Astrocyte (in vitro differentiated cells and primary cell): ENCODE measurements around the gene GOLGA6D. TPM values are rescaled to one million over a fixed set of nuclear protein-coding genes. Genes with fewer than 3 reads are reported as not detected.
A peak's percentile ranks its signal among the peaks of the same experiment; 100 is the strongest.
"Not testable (repeated sequence)": the region's sequence is repeated elsewhere in the genome, so short reads cannot be mapped to it uniquely, and the experiment has no call there.

Source experiments
- DNase-seq: peaks from one replicate; pipeline ENCODE4 v3.0.0-alpha.2; 2010; ENCODE audit warnings: low read depth
- FAIRE-seq: peaks from 2 replicates; lab custom pipeline; 2011; peaks lifted over from hg19 to GRCh38; lab: Jason Lieb, UNC
- H2AFZ ChIP-seq: 2 replicates; pipeline ENCODE4 v1.6.0; 2012; ENCODE audit warnings: low read depth, low read length, inconsistent platforms
- H3K27ac ChIP-seq: 2 replicates; pipeline ENCODE4 v1.5.1; 2011; ENCODE audit warnings: low read depth, low read length, inconsistent platforms
- H3K27me3 ChIP-seq: 2 replicates; pipeline ENCODE4 v1.6.0; 2011; ENCODE audit warnings: low read length, inconsistent platforms; ENCODE audit not compliant: insufficient read depth
- H3K36me3 ChIP-seq: 2 replicates; pipeline ENCODE4 v1.5.1; 2011; ENCODE audit warnings: low read length, inconsistent platforms; ENCODE audit not compliant: insufficient read depth
- H3K4me1 ChIP-seq: 2 replicates; pipeline ENCODE4 v1.5.1; 2011; ENCODE audit warnings: low read length, inconsistent platforms; ENCODE audit not compliant: insufficient read depth
- H3K4me2 ChIP-seq: 2 replicates; pipeline ENCODE4 v1.6.0; 2012; ENCODE audit warnings: low read length, inconsistent platforms
- H3K4me3 ChIP-seq: 2 replicates; pipeline ENCODE4 v1.5.1; 2011; ENCODE audit warnings: low read depth, mild to moderate bottlenecking, low read length, inconsistent platforms; ENCODE audit not compliant: insufficient read depth
- H3K79me2 ChIP-seq: 2 replicates; pipeline ENCODE4 v1.6.0; 2012; ENCODE audit warnings: mild to moderate bottlenecking, low read length, inconsistent platforms; ENCODE audit not compliant: insufficient read depth
- H3K9ac ChIP-seq: 2 replicates; pipeline ENCODE4 v1.6.0; 2012; ENCODE audit warnings: mild to moderate bottlenecking, low read length, inconsistent platforms
- H3K9me3 ChIP-seq: 2 replicates; pipeline ENCODE4 v1.5.1; 2012; ENCODE audit warnings: low read depth, mild to moderate bottlenecking, low read length, inconsistent platforms; ENCODE audit not compliant: insufficient read depth
- H4K20me1 ChIP-seq: 2 replicates; pipeline ENCODE4 v1.6.0; 2012; ENCODE audit warnings: low read length, inconsistent platforms; ENCODE audit not compliant: insufficient read depth
- H3K27ac Mint-ChIP-seq: one replicate; pipeline ENCODE4 v1.8.0; 2021; ENCODE audit warnings: mild to moderate bottlenecking, mixed read lengths; ENCODE audit not compliant: unreplicated experiment
- H3K27me3 Mint-ChIP-seq: one replicate; pipeline ENCODE4 v1.8.0; 2021; ENCODE audit warnings: low read depth, mixed read lengths; ENCODE audit not compliant: unreplicated experiment
- H3K36me3 Mint-ChIP-seq: one replicate; pipeline ENCODE4 v1.8.0; 2021; ENCODE audit warnings: low read depth, mixed read lengths; ENCODE audit not compliant: unreplicated experiment
- H3K4me1 Mint-ChIP-seq: one replicate; pipeline ENCODE4 v1.8.0; 2021; ENCODE audit warnings: low read depth, mixed read lengths; ENCODE audit not compliant: unreplicated experiment
- H3K4me3 Mint-ChIP-seq: one replicate; pipeline ENCODE4 v1.8.0; 2021; ENCODE audit warnings: mild to moderate bottlenecking, moderate library complexity, mixed read lengths; ENCODE audit not compliant: unreplicated experiment
- H3K9me3 Mint-ChIP-seq: one replicate; pipeline ENCODE4 v1.8.0; 2021; ENCODE audit warnings: mild to moderate bottlenecking, mixed read lengths; ENCODE audit not compliant: unreplicated experiment
- CTCF ChIP-seq: IDR thresholded peaks from 2 replicates; pipeline ENCODE4 v1.5.1; 2011; ENCODE audit warnings: low read depth, mild to moderate bottlenecking, inconsistent platforms, low read length, moderate library complexity; ENCODE audit not compliant: insufficient read depth
- EZH2 ChIP-seq: IDR thresholded peaks from 2 replicates; pipeline ENCODE4 v1.6.1; 2012; ENCODE audit warnings: mild to moderate bottlenecking, low read length, inconsistent platforms; ENCODE audit not compliant: insufficient read depth
- total RNA-seq: library from RNA; stranded (reverse); gene quantifications from 2 replicates; pipeline ENCODE4 v1.2.1, GENCODE V29; 2021

The GOLGA6D gene
- total RNA-seq, 1 donor from 2014 or later: not detected

- Histone ChIP-seq H3K79me2 (peaks cover 11% of the 10 kb centered on the region), H3K4me1 (peaks cover 10% of the 10 kb centered on the region), H3K4me2 (no peak overlapping the region), H4K20me1 (no peaks in the 10 kb centered on the region), H3K27me3 (no peaks in the 10 kb centered on the region), H3K9ac (no peak overlapping the region), H3K9me3 (no peaks in the 10 kb centered on the region), H3K4me3 (no peak overlapping the region), H3K27ac (no peak overlapping the region), H2AFZ (no peak overlapping the region), H3K36me3 (no peaks in the 10 kb centered on the region)
- peaks cover 9% of the 10 kb centered on the region for H3K36me3 Mint-ChIP-seq
- DNase-seq (no peak), FAIRE-seq (no peak)
- no peaks in the 10 kb centered on the region for H3K27me3 Mint-ChIP-seq
- H3K4me1 Mint-ChIP-seq: peaks cover 2% of the 10 kb centered on the region
- no peaks in the 10 kb centered on the region for H3K9me3 Mint-ChIP-seq
- H3K4me3 Mint-ChIP-seq: no peak overlapping the region
- no peak overlapping the region for H3K27ac Mint-ChIP-seq
- TF ChIP-seq EZH2 (no peak), CTCF (no peak)
Measured at GRCh38 chr15:75338661-75339240, 56.1 kb downstream of the GOLGA6D start.

DNA sequence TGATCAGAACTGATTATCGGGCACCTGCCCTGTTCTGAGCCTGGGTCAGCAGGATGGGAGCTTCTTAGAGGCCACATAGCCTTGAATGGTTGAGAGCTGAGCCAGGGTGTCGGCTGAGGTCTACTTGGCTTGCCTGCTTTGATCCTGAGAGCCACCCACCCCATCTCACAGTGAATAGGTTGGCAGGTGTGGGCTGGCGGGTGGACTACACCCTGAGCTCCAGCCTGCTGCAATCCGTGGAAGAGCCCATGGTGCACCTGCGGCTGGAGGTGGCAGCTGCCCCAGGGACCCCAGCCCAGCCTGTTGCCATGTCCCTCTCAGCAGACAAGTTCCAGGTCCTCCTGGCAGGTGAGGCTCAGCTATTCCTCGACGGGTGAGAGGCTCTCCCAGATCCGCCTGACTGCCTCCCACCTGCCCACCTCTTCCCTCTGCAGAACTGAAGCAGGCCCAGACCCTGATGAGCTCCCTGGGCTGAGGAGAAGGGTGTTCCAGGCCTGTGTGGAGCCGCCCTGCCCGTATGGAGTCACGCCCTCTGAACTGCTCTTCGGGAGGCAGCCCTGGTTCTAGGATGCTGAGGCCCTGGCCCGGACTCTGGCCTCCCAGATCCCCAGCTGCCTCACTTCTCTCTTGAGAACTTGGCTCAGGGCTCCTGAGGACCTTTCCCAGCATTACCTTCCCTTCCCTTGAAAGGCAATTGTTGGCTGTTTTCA lies 57.1 kb downstream of the GOLGA6D start:
- Histone ChIP-seq H3K27ac (no peak overlapping the region), H3K9ac (no peak overlapping the region), H3K4me3 (no peak overlapping the region), H3K27me3 (no peaks in the 10 kb centered on the region), H3K36me3 (no peaks in the 10 kb centered on the region), H3K4me2 (no peak overlapping the region), H3K79me2 (peaks cover 11% of the 10 kb centered on the region), H3K9me3 (no peaks in the 10 kb centered on the region), H3K4me1 (peaks cover 10% of the 10 kb centered on the region), H4K20me1 (no peaks in the 10 kb centered on the region), H2AFZ (no peak overlapping the region)
- Mint-ChIP-seq H3K4me3 (no peak overlapping the region), H3K9me3 (no peaks in the 10 kb centered on the region), H3K36me3 (peaks cover 9% of the 10 kb centered on the region), H3K4me1 (peaks cover 2% of the 10 kb centered on the region), H3K27ac (no peak overlapping the region), H3K27me3 (no peaks in the 10 kb centered on the region)
- no peak for FAIRE-seq
- DNase-seq: no peak
- TF ChIP-seq EZH2: no peak
- no peak for TF ChIP-seq CTCF

- TF ChIP-seq CTCF (no peak), EZH2 (no peak)
Measured at GRCh38 chr15:75342221-75342620, 59.6 kb downstream of the GOLGA6D start.

DNA sequence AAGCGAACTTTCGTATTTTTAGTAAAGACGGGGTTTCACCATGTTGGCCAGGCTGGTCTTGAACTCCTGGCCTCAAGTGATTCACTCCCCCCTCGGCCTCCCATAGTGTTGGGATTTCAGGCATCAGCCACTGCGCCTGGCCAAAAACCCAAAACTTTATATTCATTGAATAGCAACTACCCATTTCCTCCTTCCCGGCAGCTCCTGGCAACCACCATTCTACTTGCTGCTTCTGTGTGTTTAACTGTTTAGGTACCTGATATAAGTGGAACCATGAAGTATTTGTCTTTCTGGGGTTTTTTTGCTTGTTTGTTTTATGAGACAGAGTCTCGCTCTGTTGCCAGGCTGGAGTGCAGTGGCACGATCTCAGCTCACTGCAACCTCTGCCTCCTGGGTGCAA lies 61.3 kb downstream of the GOLGA6D start:
- not testable (repeated sequence) for H3K36me3 Mint-ChIP-seq, H3K9me3 Mint-ChIP-seq, H3K36me3 ChIP-seq, H3K9me3 ChIP-seq, H3K4me3 Mint-ChIP-seq, H3K27ac ChIP-seq, H4K20me1 ChIP-seq, H3K27me3 ChIP-seq, H3K4me3 ChIP-seq, H3K4me1 Mint-ChIP-seq, H3K9ac ChIP-seq, H3K79me2 ChIP-seq, H3K4me2 ChIP-seq, H3K27ac Mint-ChIP-seq, H3K27me3 Mint-ChIP-seq, H2AFZ ChIP-seq, FAIRE-seq
- DNase-seq: peak; percentile 16
- peaks cover 18% of the 10 kb centered on the region for H3K4me1 ChIP-seq

More at GRCh38 chr15:75342221-75342620, 59.6 kb downstream of the GOLGA6D start:
- DNase-seq (no peak), FAIRE-seq (no peak)
- H3K36me3 Mint-ChIP-seq: peaks cover 9% of the 10 kb centered on the region
- H3K4me1 Mint-ChIP-seq: no peaks in the 10 kb centered on the region
- Histone ChIP-seq H3K4me2 (no peak overlapping the region), H3K27me3 (no peaks in the 10 kb centered on the region), H3K79me2 (no peaks in the 10 kb centered on the region), H3K36me3 (no peaks in the 10 kb centered on the region), H2AFZ (no peak overlapping the region), H4K20me1 (no peaks in the 10 kb centered on the region), H3K4me3 (no peak overlapping the region), H3K27ac (no peak overlapping the region), H3K9me3 (no peaks in the 10 kb centered on the region), H3K9ac (no peak overlapping the region), H3K4me1 (peaks cover 4% of the 10 kb centered on the region)
- no peaks in the 10 kb centered on the region for H3K9me3 Mint-ChIP-seq
- no peaks in the 10 kb centered on the region for H3K27me3 Mint-ChIP-seq
- H3K27ac Mint-ChIP-seq: no peak overlapping the region
- no peak overlapping the region for H3K4me3 Mint-ChIP-seq
